ENCODE data around the gene C12orf76.

DNA sequence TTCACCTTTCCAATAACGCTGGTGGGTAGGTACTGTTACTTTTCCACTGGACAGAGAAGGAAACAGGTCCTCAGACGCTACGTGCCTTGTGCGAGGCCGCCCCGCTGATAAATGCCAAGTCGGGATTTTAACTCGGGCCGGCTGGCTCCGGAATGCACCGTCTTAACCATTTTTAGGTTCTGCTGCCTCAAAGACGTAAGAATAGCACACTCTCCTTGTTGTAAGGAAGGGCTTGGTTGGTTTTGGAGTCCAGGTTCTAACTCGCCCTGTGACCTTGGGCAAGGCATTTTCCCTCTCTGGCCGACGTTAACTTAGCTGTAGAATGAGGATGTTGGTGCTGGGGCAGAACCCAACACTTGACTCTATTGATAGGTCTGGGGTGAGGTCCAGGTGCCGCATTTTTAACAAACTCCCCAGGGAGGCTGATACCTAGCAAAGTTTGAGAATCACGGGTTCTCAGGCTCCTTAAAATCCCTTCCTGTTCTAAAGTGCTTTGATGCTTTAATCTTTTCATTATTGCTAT lies 48.3 kb downstream of the C12orf76 start:
- TF ChIP-seq, protein P1, sequence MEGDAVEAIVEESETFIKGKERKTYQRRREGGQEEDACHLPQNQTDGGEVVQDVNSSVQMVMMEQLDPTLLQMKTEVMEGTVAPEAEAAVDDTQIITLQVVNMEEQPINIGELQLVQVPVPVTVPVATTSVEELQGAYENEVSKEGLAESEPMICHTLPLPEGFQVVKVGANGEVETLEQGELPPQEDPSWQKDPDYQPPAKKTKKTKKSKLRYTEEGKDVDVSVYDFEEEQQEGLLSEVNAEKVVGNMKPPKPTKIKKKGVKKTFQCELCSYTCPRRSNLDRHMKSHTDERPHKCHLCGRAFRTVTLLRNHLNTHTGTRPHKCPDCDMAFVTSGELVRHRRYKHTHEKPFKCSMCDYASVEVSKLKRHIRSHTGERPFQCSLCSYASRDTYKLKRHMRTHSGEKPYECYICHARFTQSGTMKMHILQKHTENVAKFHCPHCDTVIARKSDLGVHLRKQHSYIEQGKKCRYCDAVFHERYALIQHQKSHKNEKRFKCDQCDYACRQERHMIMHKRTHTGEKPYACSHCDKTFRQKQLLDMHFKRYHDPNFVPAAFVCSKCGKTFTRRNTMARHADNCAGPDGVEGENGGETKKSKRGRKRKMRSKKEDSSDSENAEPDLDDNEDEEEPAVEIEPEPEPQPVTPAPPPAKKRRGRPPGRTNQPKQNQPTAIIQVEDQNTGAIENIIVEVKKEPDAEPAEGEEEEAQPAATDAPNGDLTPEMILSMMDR (IDR thresholded peaks at IDR 0.05), result no peak
- TF ChIP-seq EP300 (IDR thresholded peaks at IDR 0.05), result no peak
- TF ChIP-seq POLR2A (IDR thresholded peaks at IDR 0.05), result no peak
- TF ChIP-seq POLR2AphosphoS5 (IDR thresholded peaks at IDR 0.05), result no peak

All from suprapubic skin (tissue), 4 donors.